OCI-LY7 (cell line): Measurements from ENCODE around the gene CACNA1B. TPM values are rescaled to one million over a fixed set of nuclear protein-coding genes. Genes with fewer than 3 reads are reported as not detected.
"Not testable (repeated sequence)": the region's sequence is repeated elsewhere in the genome, so short reads cannot be mapped to it uniquely, and the experiment has no call there.

Experiments used
- BruUV-seq: library from RNA; stranded (reverse); fragments of 400-500 nt; replicated peaks from 2 replicates; lab custom pipeline; 2021; lab: Mats Ljungman, UMichigan
- CTCF ChIA-PET: fragments of 300-600 bp; sonication (Branson Sonifier 250); formaldehyde crosslinking; loops from one replicate; lab custom pipeline; 2022; ENCODE audit warnings: antibody characterized with exemption; ENCODE audit not compliant: unreplicated experiment; lab: Charles Lee
- POLR2A ChIA-PET: fragments of 300-600 bp; sonication (Branson Sonifier 250); formaldehyde crosslinking; loops from one replicate; lab custom pipeline; 2022; ENCODE audit warnings: antibody characterized with exemption; lab: Charles Lee
- DNase-seq: peaks from one replicate; pipeline ENCODE4 v3.0.0-alpha.2; 2015; ENCODE audit warnings: low spot score
- H2AFZ ChIP-seq: fragments of 200-600 bp; sonication (generic), shearing (Covaris generic); 2 replicates; pipeline ENCODE4 v1.6.1; 2014; ENCODE audit warnings: mild to moderate bottlenecking, antibody characterized with exemption, low read length, moderate library complexity
- H3K27ac ChIP-seq: fragments of 200-600 bp; sonication (generic); 2 replicates; pipeline ENCODE4 v1.5.1; 2014; ENCODE audit warnings: mixed run types, low read depth, mild to moderate bottlenecking, moderate library complexity, low read length, inconsistent platforms; ENCODE audit not compliant: poor library complexity, severe bottlenecking
- H3K36me3 ChIP-seq: fragments of 200-600 bp; sonication (generic); 2 replicates; pipeline ENCODE4 v1.6.1; 2014; ENCODE audit warnings: mild to moderate bottlenecking, antibody characterized with exemption, low read length, moderate library complexity, mixed read lengths; ENCODE audit not compliant: insufficient read depth
- H3K4me1 ChIP-seq: fragments of 200-600 bp; sonication (generic); 2 replicates; pipeline ENCODE4 v1.5.1; 2014; ENCODE audit warnings: mild to moderate bottlenecking, low read length; ENCODE audit not compliant: insufficient read depth, poor library complexity, severe bottlenecking
- H3K4me2 ChIP-seq: fragments of 200-600 bp; sonication (generic); 2 replicates; pipeline ENCODE4 v1.6.1; 2014; ENCODE audit warnings: mild to moderate bottlenecking, low read length
- H3K4me3 ChIP-seq: fragments of 200-600 bp; sonication (generic); 2 replicates; pipeline ENCODE4 v1.5.1; 2014; ENCODE audit warnings: mild to moderate bottlenecking, low read depth, low read length; ENCODE audit not compliant: poor library complexity, severe bottlenecking
- H3K79me2 ChIP-seq: fragments of 200-600 bp; sonication (generic); 2 replicates; pipeline ENCODE4 v1.6.1; 2016; ENCODE audit warnings: low read depth, mild to moderate bottlenecking, low read length, moderate library complexity, mixed read lengths; ENCODE audit not compliant: insufficient read depth
- H3K9me2 ChIP-seq: fragments of 200-600 bp; sonication (generic); 2 replicates; pipeline ENCODE4 v1.6.1; 2016; ENCODE audit warnings: mild to moderate bottlenecking, low read length, mixed read lengths; ENCODE audit not compliant: insufficient read depth
- H3K9me3 ChIP-seq: fragments of 200-600 bp; sonication (generic); 2 replicates; pipeline ENCODE4 v1.6.1; 2014; ENCODE audit warnings: mild to moderate bottlenecking, mixed run types, low read length, mixed read lengths
- H4K20me1 ChIP-seq: fragments of 200-600 bp; sonication (generic); 2 replicates; pipeline ENCODE4 v1.6.1; 2014; ENCODE audit warnings: mild to moderate bottlenecking, antibody characterized with exemption, low read length, moderate library complexity, mixed read lengths; ENCODE audit not compliant: insufficient read depth
- intact Hi-C: fragments of 100-400 bp; cut with micrococcal nuclease; formaldehyde crosslinking; loops from one replicate; pipeline ENCODE4 v1.10.0; 2022; ENCODE audit not compliant: unreplicated experiment
- total RNA-seq, 2 experiments: library from RNA; depleted of rRNA in 1 of 2; stranded (reverse); fragments of >200 nt in 1 of 2; shearing (Covaris generic) in 1 of 2; gene quantifications; 2 replicates each; pipeline ENCODE4 v1.2.3, GENCODE V29; 2014 to 2022

CACNA1B gene
- total RNA-seq, 2 experiments from 2014 or later, result not detected

DNA sequence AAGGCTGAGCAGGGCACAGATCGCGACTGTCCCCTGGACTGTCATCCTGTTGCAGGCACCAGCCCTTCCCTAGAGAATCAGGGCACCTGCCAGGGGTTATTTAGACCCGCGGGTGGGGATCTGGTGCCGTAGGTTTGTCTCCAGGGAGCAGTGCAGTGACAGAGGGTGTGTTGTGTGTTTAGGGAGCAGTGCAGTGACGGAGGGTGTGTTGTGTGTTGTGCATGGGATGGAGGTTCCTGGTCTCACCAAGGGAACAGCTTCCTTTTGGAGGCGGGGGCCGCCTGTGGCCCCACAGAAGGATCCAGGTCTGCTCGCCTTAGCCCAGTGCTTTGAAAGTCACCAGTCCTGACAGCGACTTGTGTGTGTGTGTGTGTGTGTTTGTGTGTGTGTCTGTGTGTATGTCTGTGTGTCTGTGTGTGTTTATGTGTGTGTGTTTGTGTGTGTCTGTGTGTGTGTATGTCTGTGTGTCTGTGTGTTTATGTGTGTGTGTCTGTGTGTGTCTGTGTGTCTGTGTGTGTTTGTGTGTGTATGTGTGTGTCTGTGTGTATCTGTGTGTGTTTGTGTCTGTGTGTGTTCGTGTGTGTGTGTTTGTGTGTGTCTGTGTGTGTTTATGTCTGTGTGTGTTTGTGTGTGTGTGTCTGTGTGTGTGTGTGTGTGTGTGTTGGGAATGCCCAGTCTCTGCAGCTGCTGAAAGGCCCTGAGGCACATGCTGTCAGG, 265.1 kb downstream of the CACNA1B start:
- BruUV-seq, result not testable (repeated sequence)

DNA sequence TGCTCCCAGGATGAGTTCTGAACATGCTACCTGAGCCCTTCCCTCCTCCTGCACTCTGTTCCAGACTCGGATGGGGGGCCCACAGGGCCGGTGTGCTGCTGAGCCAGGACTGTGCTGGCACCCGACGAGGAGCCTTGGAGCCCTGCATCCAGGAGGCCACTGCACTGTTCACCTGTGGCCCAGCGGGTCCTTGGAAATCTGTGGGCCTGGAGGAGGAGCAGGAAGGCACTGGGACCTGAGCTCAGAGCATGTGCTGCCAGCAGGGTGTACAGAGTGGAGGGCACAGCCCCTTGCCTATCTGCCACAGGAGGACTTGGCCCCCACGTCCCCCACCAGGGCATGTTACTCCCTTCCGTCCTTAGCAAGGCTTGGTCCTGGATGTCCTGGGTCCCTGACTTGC, 265.9 kb downstream of the CACNA1B start:
- CTCF ChIA-PET, H3K4me1 ChIP-seq, H3K4me2 ChIP-seq, POLR2A ChIA-PET, H3K9me2 ChIP-seq, DNase-seq, BruUV-seq, H2AFZ ChIP-seq, H3K4me3 ChIP-seq, intact Hi-C loops, H3K9me3 ChIP-seq, H3K79me2 ChIP-seq, H4K20me1 ChIP-seq, H3K36me3 ChIP-seq, H3K27ac ChIP-seq: not testable (repeated sequence)

More for the DNA sequence above, 265.1 kb downstream of the CACNA1B start:
- H3K4me2 ChIP-seq, DNase-seq, CTCF ChIA-PET, intact Hi-C loops, POLR2A ChIA-PET, H3K4me3 ChIP-seq, H4K20me1 ChIP-seq, H3K9me2 ChIP-seq, H3K79me2 ChIP-seq, H3K27ac ChIP-seq, H2AFZ ChIP-seq, H3K4me1 ChIP-seq, H3K36me3 ChIP-seq, H3K9me3 ChIP-seq: not testable (repeated sequence)

DNA sequence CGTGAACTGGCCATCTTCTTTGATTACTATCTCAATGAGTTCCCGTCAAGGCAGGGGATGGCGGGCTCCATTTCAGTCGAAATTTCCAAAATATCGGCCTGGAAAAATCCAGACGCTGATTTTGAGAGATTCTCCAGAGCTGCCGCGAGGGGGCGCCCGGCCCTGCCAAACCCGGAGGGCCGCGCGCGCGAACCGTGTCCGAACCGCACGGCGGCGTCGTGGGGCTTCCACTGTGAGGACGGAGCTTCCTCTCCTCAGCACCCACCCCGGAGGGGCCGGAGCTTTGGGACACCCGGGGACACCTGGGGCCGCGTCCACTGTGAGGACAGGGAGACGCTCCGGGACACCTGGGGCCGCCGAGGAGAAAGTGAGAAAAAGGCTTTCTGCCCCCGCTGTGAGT, 270.0 kb downstream of the CACNA1B start:
- intact Hi-C loops, H3K79me2 ChIP-seq, BruUV-seq, H3K36me3 ChIP-seq, H3K4me1 ChIP-seq, H3K4me2 ChIP-seq, CTCF ChIA-PET, H3K4me3 ChIP-seq, H2AFZ ChIP-seq, H4K20me1 ChIP-seq, H3K9me2 ChIP-seq, H3K9me3 ChIP-seq, H3K27ac ChIP-seq, POLR2A ChIA-PET, DNase-seq: not testable (repeated sequence)

DNA sequence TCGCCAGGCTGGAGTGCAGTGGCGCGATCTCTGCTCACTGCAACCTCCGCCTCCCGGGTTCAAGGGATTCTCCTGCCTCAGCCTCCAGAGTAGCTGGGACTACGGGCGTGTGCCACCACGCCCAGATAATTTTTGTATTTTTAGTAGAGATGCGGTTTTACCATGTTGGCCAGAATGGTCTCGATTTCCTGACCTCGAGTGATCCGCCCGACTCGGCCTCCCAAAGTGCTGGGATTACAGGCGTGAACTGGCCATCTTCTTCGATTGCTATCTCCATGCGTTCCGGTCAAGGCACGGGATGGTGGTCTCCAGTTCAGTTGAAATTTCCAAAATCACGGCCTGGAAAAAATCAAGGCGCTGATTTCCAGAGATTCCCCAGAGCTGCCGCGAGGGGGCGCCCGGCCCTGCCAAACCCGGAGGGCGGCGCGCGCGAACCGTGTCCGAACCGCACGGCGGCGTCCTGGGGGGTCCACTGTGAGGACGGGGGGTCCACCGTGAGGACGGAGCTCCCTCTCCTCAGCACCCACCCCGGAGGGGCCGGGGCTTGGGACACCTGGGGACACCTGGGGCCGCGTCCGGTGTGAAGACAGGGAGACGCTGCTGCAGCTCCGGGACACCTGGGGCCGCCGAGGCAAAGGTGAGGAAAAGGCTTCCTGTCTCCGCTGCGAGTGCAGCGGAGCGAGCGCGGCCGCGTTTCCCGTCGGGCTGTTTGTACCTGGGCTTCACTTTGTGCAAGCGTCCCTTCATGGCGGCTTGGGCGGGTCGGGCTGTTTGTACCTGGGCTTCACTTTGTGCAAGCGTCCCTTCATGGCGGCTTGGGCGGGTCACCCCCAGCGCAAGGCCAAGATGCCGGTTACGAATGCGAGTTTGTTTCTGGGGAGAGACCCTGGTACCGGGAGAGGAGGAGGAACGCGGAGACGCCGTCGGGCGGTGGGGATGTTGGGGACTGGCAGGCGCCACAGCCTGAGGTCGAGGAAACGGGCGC, 272.4 kb downstream of the CACNA1B start:
- H4K20me1 ChIP-seq, H3K4me2 ChIP-seq, H3K4me3 ChIP-seq, H3K4me1 ChIP-seq, DNase-seq, H3K36me3 ChIP-seq, H3K9me3 ChIP-seq, H3K9me2 ChIP-seq, BruUV-seq, POLR2A ChIA-PET, CTCF ChIA-PET, intact Hi-C loops, H3K79me2 ChIP-seq, H3K27ac ChIP-seq, H2AFZ ChIP-seq: not testable (repeated sequence)

DNA sequence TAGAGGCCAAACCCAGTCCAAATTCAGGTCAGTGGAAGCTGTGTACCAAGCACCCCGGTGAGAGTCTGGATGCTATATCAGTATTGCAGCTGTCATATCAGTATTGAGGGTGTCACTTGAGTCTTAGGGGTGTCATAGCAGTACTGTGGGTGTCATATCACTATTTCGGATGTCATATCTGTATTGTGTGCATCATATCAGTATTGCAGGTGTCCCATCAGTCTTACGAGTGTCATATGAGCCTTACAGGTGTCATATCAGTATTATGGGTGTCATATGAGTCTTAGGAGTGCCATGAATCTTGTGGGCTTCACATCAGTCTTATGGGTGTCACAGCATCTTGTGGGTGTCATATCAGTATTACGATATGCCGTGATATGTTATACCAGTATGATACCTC, 278.2 kb downstream of the CACNA1B start:
- POLR2A ChIA-PET, H4K20me1 ChIP-seq, H3K27ac ChIP-seq, CTCF ChIA-PET, H3K9me2 ChIP-seq, H3K4me2 ChIP-seq, BruUV-seq, DNase-seq, H3K4me3 ChIP-seq, H3K4me1 ChIP-seq, intact Hi-C loops, H3K79me2 ChIP-seq, H3K36me3 ChIP-seq, H2AFZ ChIP-seq, H3K9me3 ChIP-seq: not testable (repeated sequence)

DNA sequence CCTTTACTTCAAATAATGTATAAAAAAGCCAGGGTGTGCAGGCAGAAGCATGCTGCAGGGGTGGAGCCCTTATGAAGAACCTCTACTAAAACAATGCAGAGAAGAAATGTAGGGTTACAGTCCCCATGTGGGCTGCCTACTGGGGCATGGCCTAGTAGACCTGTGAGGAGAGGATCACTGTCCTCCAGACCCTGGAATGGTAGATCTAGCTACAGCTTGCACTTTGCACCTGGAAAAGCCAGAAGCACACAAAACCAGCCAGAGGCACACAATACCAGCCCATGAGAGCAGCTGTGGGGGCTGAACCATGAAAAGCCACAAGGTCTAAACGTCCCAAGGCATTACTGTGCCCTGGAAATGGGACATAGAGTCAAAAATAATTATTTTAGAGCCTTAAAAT, 289.2 kb downstream of the CACNA1B start:
- BruUV-seq, H3K4me1 ChIP-seq, DNase-seq, POLR2A ChIA-PET, H3K79me2 ChIP-seq, H3K4me2 ChIP-seq, H3K36me3 ChIP-seq, CTCF ChIA-PET, H3K27ac ChIP-seq, H3K4me3 ChIP-seq, H2AFZ ChIP-seq, H3K9me2 ChIP-seq, intact Hi-C loops, H3K9me3 ChIP-seq, H4K20me1 ChIP-seq: not testable (repeated sequence)
